ENCODE measurements around the gene GZMM.

Gene GZMM

GRCh38 chr19:535017-535835 lies 8.6 kb upstream of the GZMM start:
- DNase-seq (ENCODE audit: low spot score): no peak

GRCh38 chr19:536031-536880 lies 7.6 kb upstream of the GZMM start:
- DNase-seq (ENCODE audit: low spot score): no peak

DNA sequence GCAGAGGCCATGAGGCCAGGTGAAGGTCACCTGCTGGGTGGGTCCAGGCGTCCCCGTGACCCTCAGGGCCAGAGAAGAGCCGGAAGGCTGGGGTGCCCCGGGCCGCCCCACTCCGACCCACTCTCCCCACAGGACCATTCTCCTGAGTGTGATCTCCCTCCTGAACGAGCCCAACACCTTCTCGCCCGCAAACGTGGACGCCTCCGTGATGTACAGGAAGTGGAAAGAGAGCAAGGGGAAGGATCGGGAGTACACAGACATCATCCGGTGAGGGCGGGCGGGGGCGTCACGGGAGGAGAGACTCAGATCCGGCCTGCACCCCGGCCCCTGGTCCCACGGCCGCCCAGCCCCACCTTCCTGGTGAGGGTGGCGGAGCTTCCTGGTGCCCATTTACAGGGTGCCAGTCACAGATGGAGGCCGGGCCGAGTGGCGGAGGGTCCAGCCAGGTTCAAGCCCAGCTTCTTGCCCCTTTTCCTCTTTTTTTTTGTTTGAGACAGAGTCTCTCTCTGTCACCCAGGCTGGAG lies 6.9 kb upstream of the GZMM start:
- no peak for DNase-seq (ENCODE audit: low spot score)

DNA sequence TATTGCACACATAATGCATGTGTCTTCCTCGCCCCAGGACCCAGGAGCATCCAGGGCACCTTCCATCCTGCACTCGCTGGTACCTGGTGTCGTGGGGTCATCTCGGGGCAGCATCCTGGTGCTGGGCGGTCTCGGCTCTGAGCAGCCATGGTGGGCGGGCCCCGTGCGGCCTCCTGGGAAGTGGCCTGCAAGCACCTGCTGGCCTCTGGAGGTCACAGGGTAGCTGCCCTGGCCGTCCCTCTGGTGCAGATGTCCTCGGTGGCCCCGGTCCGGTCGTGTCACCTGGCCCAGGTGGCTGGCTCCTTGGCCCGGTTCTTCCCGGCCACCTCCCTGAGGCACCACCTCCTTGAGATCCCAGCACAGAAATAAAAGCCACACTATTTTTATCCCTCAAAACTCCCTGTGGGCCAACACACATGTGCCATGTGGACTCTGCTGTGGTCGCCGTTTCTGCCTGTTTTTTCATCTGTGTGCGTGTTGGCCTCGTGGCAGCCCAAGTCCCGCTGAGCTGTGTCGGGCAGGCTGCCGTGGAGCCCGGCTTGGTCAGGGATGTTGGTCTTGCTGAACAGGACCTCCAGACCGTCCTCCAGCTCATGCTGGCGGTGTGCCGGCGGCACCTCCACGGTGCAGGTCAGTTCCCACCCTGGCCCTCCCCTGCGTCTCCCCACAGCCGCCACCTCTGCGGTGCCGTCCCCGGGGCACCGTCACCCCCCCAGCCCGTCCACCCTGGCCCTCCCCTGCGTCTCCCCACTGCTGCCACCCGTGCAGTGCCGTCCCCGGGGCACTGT lies 5.0 kb upstream of the GZMM start:
- DNase-seq (ENCODE audit: low spot score): no peak

DNA sequence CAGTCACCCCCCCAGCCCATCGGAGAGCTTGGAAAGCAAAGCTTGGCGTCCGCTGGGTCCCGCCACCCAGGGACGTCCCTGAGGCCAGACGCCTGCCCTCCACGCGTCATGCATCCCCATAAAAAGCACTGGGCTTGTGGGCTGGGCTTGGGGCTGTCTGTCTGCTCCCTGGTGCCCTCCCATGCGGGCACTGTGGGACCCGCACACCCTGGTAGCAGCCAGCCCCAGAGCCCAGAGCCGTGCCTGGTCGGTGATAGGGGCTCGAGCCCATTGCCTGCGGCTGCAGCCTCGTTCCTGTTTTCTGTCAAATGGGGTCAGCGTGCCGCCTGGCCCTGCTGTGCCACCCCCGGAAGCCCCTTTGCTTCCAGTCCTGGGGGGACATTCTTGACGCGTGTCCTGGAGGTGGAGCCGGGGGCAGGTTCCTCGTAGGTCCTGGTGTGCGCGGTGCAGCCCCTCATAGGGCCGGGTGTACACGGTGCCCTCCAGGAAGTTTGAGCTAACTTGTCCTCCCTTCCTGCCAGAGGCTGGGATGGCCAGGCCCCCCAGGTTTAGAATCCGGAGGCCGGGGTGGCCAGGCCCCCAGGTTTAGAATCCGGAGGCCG lies 4.3 kb upstream of the GZMM start:
- DNase-seq (ENCODE audit: low spot score): no peak

DNA sequence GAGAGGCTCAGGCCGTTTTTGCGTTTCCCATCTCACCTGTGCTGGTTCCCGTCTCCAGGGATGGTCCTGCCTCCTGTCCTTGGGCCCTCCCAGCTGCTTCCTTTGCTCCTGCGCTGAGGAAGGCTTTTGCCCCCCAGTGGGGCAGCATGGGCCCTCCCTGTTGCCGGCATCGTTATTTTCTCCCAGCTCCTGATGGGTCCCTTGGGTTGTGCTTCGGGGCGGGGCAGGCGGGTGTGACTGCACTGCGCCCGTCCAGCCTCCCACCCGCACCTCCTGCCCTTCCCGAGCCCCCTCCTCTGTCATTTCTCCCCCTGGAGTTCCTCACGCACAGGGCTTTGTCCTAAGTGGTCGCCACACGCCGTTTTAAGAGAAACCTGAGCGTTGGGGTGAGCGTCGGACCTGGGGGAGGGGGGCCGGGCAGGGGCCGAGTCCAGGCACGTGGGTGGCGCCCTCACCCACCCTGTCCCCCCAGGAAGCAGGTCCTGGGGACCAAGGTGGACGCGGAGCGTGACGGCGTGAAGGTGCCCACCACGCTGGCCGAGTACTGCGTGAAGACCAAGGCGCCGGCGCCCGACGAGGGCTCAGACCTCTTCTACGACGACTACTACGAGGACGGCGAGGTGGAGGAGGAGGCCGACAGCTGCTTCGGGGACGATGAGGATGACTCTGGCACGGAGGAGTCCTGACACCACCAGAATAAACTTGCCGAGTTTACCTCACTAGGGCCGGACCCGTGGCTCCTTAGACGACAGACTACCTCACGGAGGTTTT lies 2.8 kb upstream of the GZMM start:
- DNase-seq (ENCODE audit: low spot score): no peak

DNA sequence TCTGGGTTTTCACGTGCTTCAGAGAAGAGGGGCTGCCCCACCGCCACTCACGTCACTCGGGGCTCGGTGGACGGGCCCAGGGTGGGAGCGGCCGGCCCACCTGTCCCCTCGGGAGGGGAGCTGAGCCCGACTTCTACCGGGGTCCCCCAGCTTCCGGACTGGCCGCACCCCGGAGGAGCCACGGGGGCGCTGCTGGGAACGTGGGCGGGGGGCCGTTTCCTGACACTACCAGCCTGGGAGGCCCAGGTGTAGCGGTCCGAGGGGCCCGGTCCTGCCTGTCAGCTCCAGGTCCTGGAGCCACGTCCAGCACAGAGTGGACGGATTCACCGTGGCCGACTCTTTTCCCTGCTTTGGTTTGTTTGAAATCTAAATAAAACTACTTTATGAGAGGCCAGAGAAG lies 2.2 kb upstream of the GZMM start:
- DNase-seq (ENCODE audit: low spot score): no peak

GRCh38 chr19:542173-542866 lies 1.5 kb upstream of the GZMM start:
- DNase-seq (ENCODE audit: low spot score): no peak

GRCh38 chr19:547117-547516 lies 3.3 kb downstream of the GZMM start:
- no peak for DNase-seq (ENCODE audit: low spot score)

- no peak for DNase-seq (ENCODE audit: low spot score)
These were observed 4.2 kb downstream of the GZMM start for GRCh38 chr19:547836-548720.

- DNase-seq (ENCODE audit: low spot score): no peak
These were observed 5.3 kb downstream of the GZMM start for GRCh38 chr19:548886-549830.

- no peak for DNase-seq (ENCODE audit: low spot score)
These were observed 11.0 kb downstream of the GZMM start for GRCh38 chr19:554817-555216.

DNA sequence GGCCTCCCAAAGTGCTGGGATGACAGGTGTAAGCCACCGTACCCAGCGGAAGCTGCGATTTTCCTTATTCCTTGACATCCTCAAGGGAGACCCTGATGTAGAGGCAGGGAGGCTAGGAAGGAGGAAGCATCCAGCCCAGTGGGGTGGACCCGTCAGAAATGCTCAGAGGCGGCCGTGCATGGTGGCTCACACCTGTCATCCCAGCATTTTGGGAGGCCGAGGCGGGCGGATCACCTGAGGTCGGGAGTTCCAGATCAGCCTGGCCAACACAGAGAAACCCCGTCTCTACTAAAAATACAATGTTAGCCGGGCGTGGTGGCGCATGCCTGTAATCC lies 11.6 kb downstream of the GZMM start:
- no peak for DNase-seq (ENCODE audit: low spot score)

DNA sequence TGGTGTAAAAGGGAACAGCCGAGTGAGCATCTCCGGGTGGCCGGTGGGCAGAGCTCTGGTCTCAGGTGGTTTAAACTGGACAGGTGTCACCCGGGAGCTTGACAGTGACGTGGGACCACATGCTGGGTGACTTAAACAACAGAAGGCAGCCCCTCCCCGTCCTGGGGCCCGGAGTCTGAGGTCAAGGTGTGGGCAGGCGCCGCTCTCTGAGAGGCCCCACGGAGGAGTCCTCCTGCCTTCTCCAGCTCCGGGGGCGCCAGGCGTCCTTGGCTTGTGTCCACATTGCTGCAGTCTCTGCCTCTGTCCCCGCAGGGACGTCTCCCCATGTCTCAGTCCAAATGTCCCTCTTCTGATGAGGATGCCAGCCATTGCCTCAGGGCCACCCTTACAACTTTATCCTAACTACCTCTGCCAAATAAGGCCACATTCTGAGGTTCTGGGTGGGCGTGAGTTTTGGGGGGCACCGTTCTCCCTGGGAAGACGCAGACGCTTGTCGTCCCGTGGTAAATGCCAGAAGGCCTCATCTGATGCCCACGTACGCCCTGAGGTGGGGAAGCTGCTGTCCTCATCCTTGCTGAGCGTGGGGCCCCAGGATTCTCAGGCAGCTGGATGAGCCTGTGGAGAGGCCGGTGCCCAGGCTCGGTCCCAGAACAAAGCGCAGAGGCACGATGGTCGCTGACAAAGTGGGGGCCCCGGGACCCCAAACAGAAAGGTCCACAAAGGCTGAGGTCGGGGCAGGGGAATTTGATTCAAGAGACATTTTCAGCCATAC lies 12.9 kb downstream of the GZMM start:
- DNase-seq (ENCODE audit: low spot score): no peak

GRCh38 chr19:558770-559439 lies 15.1 kb downstream of the GZMM start:
- DNase-seq (ENCODE audit: low spot score): no peak

DNA sequence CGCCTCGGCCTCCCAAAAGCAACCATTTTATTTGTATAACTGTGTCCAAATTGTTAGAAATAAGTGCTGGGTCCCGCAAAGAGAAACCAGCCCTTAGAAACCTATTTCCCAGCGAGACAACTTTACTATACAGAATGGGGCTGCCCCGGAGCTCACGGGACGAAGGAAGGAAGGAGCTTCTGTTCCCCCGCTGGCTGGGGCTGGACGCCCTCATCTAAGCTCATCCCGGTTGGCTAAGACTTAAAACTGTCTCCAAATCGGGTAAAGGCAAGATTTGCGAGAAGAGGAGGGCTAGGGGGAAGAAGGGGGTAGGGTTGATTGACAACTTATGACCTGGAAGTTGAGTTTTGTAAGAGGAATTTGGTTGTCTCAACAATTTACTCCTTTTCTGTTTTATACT lies 16.3 kb downstream of the GZMM start:
- DNase-seq (ENCODE audit: low spot score): no peak

DNA sequence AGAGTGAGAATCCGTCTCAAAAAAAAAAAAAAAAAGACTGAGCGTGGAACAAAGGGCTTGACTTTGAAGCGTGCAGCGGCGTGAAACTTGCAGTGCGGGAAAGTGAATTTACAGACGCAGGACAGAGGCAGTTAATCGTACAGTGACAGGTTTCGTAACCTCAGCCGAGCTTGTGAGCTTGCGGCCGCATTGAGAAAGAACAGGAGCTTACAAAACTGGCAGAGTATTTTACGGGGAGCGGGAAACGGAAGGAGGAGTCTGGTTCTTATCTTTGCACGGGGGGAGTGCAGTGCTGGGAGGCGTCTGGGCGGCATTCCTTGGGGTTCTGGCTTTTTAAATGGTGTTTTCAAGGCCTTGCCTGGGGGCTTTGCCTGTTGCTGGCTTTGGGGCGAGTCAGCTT lies 22.6 kb downstream of the GZMM start:
- no peak for DNase-seq (ENCODE audit: low spot score)

Data from globus pallidus (tissue), 1 donor.